ENCODE results near the gene DTWD2. TPM values are rescaled to one million over a fixed set of nuclear protein-coding genes. Genes with fewer than 3 reads are reported as not detected.
"Not testable (repeated sequence)": the region's sequence is repeated elsewhere in the genome, so short reads cannot be mapped to it uniquely, and the experiment has no call there.

The DTWD2 gene
- total RNA-seq, 1 experiment from 2014 or later: 24.7 TPM

- no peaks in the 10 kb centered on the region for H3K27me3 ChIP-seq (ENCODE audit: control insufficient read depth, insufficient read depth, low read length)
- no peak overlapping the region for H3K4me3 ChIP-seq (ENCODE audit: insufficient read depth, low read depth, low read length)
- no peak for DNase-seq
- no peaks in the 10 kb centered on the region for H3K36me3 ChIP-seq (replicated peaks; ENCODE audit: control insufficient read depth, insufficient read depth, low read length)
Measured at GRCh38 chr5:118894709-118895108, 93.6 kb downstream of the DTWD2 start.

DNA sequence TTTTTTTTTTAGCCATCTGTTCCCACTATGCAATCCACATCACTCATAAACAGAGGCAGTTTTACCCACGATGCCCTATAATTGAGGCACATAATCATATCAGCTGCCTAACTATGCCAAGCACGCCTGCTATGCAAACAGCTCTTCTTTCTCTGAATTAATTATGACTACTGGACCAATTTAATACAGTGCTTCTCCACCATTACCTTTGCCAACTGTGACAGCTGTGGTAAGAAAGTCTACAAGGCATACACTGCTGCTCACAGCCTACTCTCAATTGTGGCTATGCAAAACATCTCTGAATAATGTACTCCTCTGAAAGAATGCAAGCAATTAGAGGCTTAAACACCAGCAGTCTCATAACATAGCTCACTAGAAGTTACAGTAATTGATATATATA lies 97.1 kb downstream of the DTWD2 start:
- no peak overlapping the region for H3K4me3 ChIP-seq (ENCODE audit: insufficient read depth, low read depth, low read length)

DNA sequence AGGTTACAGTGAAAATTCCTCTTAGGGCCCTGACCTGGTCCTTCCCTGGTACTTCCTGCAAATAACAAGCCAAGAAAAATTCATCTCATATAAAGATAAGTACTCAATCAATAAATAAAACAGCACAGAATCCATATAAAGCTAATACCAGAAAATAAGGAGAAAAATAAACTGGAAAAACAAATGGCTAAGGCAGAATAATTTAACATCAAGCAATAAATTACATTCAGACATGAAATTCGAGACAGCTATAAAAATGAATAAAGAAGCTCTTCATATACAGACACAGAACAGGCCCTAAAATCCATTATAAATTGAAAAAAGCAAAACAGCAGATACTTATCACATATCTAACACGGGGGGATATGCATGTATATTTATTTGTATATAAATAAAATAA lies 99.2 kb downstream of the DTWD2 start:
- H3K36me3 ChIP-seq (replicated peaks; ENCODE audit: control insufficient read depth, insufficient read depth, low read length): no peaks in the 10 kb centered on the region
- H3K27me3 ChIP-seq (ENCODE audit: control insufficient read depth, insufficient read depth, low read length): no peaks in the 10 kb centered on the region
- H3K4me3 ChIP-seq (ENCODE audit: insufficient read depth, low read depth, low read length): no peak overlapping the region
- no peak for DNase-seq

More for the DNA sequence above, 97.1 kb downstream of the DTWD2 start:
- Histone ChIP-seq H3K27me3 (ENCODE audit: control insufficient read depth, insufficient read depth, low read length) (no peaks in the 10 kb centered on the region), H3K36me3 (replicated peaks; ENCODE audit: control insufficient read depth, insufficient read depth, low read length) (no peaks in the 10 kb centered on the region)
- DNase-seq: no peak

GRCh38 chr5:118888556-118888955 lies 99.8 kb downstream of the DTWD2 start:
- no peaks in the 10 kb centered on the region for H3K27me3 ChIP-seq (ENCODE audit: control insufficient read depth, insufficient read depth, low read length)
- H3K4me3 ChIP-seq (ENCODE audit: insufficient read depth, low read depth, low read length): no peak overlapping the region
- no peak for DNase-seq
- H3K36me3 ChIP-seq (replicated peaks; ENCODE audit: control insufficient read depth, insufficient read depth, low read length): no peaks in the 10 kb centered on the region

GRCh38 chr5:118883362-118883761 lies 105.0 kb downstream of the DTWD2 start:
- Histone ChIP-seq H3K27me3 (ENCODE audit: control insufficient read depth, insufficient read depth, low read length) (no peaks in the 10 kb centered on the region), H3K4me3 (ENCODE audit: insufficient read depth, low read depth, low read length) (no peak overlapping the region), H3K36me3 (replicated peaks; ENCODE audit: control insufficient read depth, insufficient read depth, low read length) (no peaks in the 10 kb centered on the region)
- DNase-seq: no peak

- Histone ChIP-seq H3K36me3 (replicated peaks; ENCODE audit: control insufficient read depth, insufficient read depth, low read length) (no peaks in the 10 kb centered on the region), H3K4me3 (ENCODE audit: insufficient read depth, low read depth, low read length) (no peak overlapping the region), H3K27me3 (ENCODE audit: control insufficient read depth, insufficient read depth, low read length) (no peaks in the 10 kb centered on the region)
- DNase-seq: no peak
Measured at GRCh38 chr5:118882666-118883065, 105.7 kb downstream of the DTWD2 start.

DNA sequence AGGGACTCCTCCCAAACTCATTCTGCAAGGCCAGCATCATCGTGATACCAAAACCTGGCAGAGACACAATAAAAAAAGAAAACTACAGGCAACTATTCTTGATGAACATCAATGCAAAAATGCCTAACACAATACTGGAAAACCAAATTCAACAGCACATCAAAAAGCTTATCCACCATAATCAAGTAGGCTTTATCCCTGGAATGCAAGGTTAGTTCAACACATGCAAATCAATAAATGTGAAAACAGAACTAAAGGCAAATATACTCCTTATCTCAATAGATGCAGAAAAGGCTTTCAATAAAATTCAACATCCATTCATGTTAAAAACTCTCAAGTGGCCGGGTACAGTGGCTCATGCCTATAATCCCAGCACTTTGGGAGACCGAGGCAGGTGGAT lies 111.5 kb downstream of the DTWD2 start:
- not testable (repeated sequence) for H3K4me3 ChIP-seq (ENCODE audit: insufficient read depth, low read depth, low read length); H3K36me3 ChIP-seq (replicated peaks; ENCODE audit: control insufficient read depth, insufficient read depth, low read length); H3K27me3 ChIP-seq (ENCODE audit: control insufficient read depth, insufficient read depth, low read length); DNase-seq

GRCh38 chr5:118875131-118875530 lies 113.2 kb downstream of the DTWD2 start:
- H3K36me3 ChIP-seq (replicated peaks; ENCODE audit: control insufficient read depth, insufficient read depth, low read length): no peaks in the 10 kb centered on the region
- no peak overlapping the region for H3K4me3 ChIP-seq (ENCODE audit: insufficient read depth, low read depth, low read length)
- no peak for DNase-seq
- no peaks in the 10 kb centered on the region for H3K27me3 ChIP-seq (ENCODE audit: control insufficient read depth, insufficient read depth, low read length)

GRCh38 chr5:118873417-118873816 lies 114.9 kb downstream of the DTWD2 start:
- H3K36me3 ChIP-seq (replicated peaks; ENCODE audit: control insufficient read depth, insufficient read depth, low read length): no peaks in the 10 kb centered on the region
- H3K27me3 ChIP-seq (ENCODE audit: control insufficient read depth, insufficient read depth, low read length): no peaks in the 10 kb centered on the region
- H3K4me3 ChIP-seq (ENCODE audit: insufficient read depth, low read depth, low read length): no peak overlapping the region
- DNase-seq: no peak

- H3K27me3 ChIP-seq (ENCODE audit: control insufficient read depth, insufficient read depth, low read length): no peaks in the 10 kb centered on the region
- no peak for DNase-seq
- H3K4me3 ChIP-seq (ENCODE audit: insufficient read depth, low read depth, low read length): no peak overlapping the region
- H3K36me3 ChIP-seq (replicated peaks; ENCODE audit: control insufficient read depth, insufficient read depth, low read length): no peaks in the 10 kb centered on the region
Measured at GRCh38 chr5:118863345-118863744, 125.0 kb downstream of the DTWD2 start.

DNA sequence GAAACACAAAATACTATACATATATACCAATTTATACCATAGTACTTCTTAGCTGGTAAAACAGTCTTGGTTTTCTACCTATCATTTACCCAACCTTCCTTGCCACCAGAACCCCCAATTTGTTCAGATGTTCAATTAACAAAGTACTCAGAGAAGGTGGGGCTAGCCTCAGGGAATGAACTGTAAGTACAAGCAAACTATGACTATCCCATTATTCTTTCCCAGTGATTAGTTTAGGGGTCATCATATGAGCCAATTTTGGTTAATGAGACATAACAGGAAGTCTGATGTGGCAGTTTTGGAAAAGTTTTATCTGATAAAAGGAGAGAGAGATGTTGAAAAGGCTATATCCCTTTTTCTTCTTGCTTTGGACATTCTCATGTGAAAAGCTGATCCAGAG lies 125.8 kb downstream of the DTWD2 start:
- Histone ChIP-seq H3K36me3 (replicated peaks; ENCODE audit: control insufficient read depth, insufficient read depth, low read length) (no peaks in the 10 kb centered on the region), H3K27me3 (ENCODE audit: control insufficient read depth, insufficient read depth, low read length) (no peaks in the 10 kb centered on the region), H3K4me3 (ENCODE audit: insufficient read depth, low read depth, low read length) (no peak overlapping the region)
- no peak for DNase-seq

GRCh38 chr5:118857700-118858099 lies 130.6 kb downstream of the DTWD2 start:
- no peaks in the 10 kb centered on the region for H3K36me3 ChIP-seq (replicated peaks; ENCODE audit: control insufficient read depth, insufficient read depth, low read length)
- no peak overlapping the region for H3K4me3 ChIP-seq (ENCODE audit: insufficient read depth, low read depth, low read length)
- H3K27me3 ChIP-seq (ENCODE audit: control insufficient read depth, insufficient read depth, low read length): no peaks in the 10 kb centered on the region
- no peak for DNase-seq

DNA sequence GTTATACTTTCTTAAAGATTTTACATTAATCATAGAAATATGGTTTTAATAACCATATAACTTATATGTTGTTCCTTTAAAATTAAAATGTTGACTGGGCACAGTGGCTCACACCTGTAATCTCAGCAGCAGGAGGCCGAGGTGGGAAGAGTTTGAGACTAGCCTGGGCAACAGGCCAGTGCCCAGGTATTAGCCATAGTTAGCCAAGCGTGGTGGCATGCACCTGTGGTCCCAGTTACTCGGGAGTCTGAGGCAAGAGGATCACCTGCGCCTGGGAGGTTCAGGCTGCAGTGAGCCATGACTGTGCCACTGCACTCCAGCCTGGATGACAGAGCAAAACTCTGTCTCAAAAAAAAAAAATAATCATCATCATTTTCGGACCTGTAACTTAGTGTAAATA lies 133.5 kb downstream of the DTWD2 start:
- Histone ChIP-seq H3K36me3 (replicated peaks; ENCODE audit: control insufficient read depth, insufficient read depth, low read length) (no peaks in the 10 kb centered on the region), H3K4me3 (ENCODE audit: insufficient read depth, low read depth, low read length) (no peak overlapping the region), H3K27me3 (ENCODE audit: control insufficient read depth, insufficient read depth, low read length) (no peaks in the 10 kb centered on the region)
- no peak for DNase-seq

DNA sequence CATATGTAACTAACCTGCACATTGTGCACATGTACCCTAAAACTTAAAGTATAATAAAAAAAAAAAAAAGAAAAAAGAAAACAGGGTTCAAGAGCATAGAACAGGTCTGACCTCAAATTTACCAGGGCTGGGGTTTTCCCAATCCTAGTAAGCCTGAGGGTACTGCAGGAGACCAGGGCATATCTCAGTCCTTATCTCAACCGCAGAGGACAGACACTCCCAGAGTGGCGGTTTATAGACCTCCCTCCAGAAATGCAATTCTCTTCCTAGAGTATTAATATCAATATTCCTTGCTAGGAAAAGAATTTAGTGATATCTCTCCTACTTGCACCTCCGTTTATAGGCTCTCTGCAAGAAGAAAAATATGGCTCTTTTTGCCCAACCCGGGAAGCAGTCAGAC lies 136.6 kb downstream of the DTWD2 start:
- not testable (repeated sequence) for H3K4me3 ChIP-seq (ENCODE audit: insufficient read depth, low read depth, low read length); DNase-seq; H3K27me3 ChIP-seq (ENCODE audit: control insufficient read depth, insufficient read depth, low read length); H3K36me3 ChIP-seq (replicated peaks; ENCODE audit: control insufficient read depth, insufficient read depth, low read length)

GRCh38 chr5:118849507-118849906 lies 138.8 kb downstream of the DTWD2 start:
- not testable (repeated sequence) for H3K36me3 ChIP-seq (replicated peaks; ENCODE audit: control insufficient read depth, insufficient read depth, low read length); H3K4me3 ChIP-seq (ENCODE audit: insufficient read depth, low read depth, low read length); DNase-seq; H3K27me3 ChIP-seq (ENCODE audit: control insufficient read depth, insufficient read depth, low read length)

- DNase-seq: no peak
- Histone ChIP-seq H3K27me3 (ENCODE audit: control insufficient read depth, insufficient read depth, low read length) (no peaks in the 10 kb centered on the region), H3K4me3 (ENCODE audit: insufficient read depth, low read depth, low read length) (no peak overlapping the region), H3K36me3 (replicated peaks; ENCODE audit: control insufficient read depth, insufficient read depth, low read length) (no peaks in the 10 kb centered on the region)
Measured at GRCh38 chr5:118844351-118844750, 144.0 kb downstream of the DTWD2 start.

Measured in H7 (cell line).